ENCODE measurements around the gene LRRC55.

Gene LRRC55

GRCh38 chr11:57174656-57175055 is 7.1 kb upstream of the LRRC55 start:
- TF ChIP-seq GATA1 (IDR thresholded peaks at IDR 0.05; ENCODE audit: low read depth, low read length) = no peak
- no peak for TF ChIP-seq POLR2A (IDR thresholded peaks at IDR 0.05; ENCODE audit: low read length)
- DNase-seq = no peak

GRCh38 chr11:57175478-57175877 is 6.3 kb upstream of the LRRC55 start:
- DNase-seq = no peak
- TF ChIP-seq POLR2A (IDR thresholded peaks at IDR 0.05; ENCODE audit: low read length) = no peak
- no peak for TF ChIP-seq GATA1 (IDR thresholded peaks at IDR 0.05; ENCODE audit: low read depth, low read length)

GRCh38 chr11:57178334-57178733 is 3.4 kb upstream of the LRRC55 start:
- no peak for DNase-seq
- no peak for TF ChIP-seq GATA1 (IDR thresholded peaks at IDR 0.05; ENCODE audit: low read depth, low read length)
- no peak for TF ChIP-seq POLR2A (IDR thresholded peaks at IDR 0.05; ENCODE audit: low read length)

GRCh38 chr11:57179681-57180080 is 2.1 kb upstream of the LRRC55 start:
- TF ChIP-seq POLR2A (IDR thresholded peaks at IDR 0.05; ENCODE audit: low read length) = no peak
- no peak for TF ChIP-seq GATA1 (IDR thresholded peaks at IDR 0.05; ENCODE audit: low read depth, low read length)

GRCh38 chr11:57180081-57180561 is 1.6 kb upstream of the LRRC55 start:
- no peak for TF ChIP-seq GATA1 (IDR thresholded peaks at IDR 0.05; ENCODE audit: low read depth, low read length)
- no peak for TF ChIP-seq POLR2A (IDR thresholded peaks at IDR 0.05; ENCODE audit: low read length)
- DNase-seq = no peak

More at GRCh38 chr11:57179681-57180080, 2.1 kb upstream of the LRRC55 start:
- no peak for DNase-seq

GRCh38 chr11:57180964-57181363 is 789 bp upstream of the LRRC55 start:
- DNase-seq = no peak
- no peak for TF ChIP-seq GATA1 (IDR thresholded peaks at IDR 0.05; ENCODE audit: low read depth, low read length)
- no peak for TF ChIP-seq POLR2A (IDR thresholded peaks at IDR 0.05; ENCODE audit: low read length)

- no peak for DNase-seq
- TF ChIP-seq POLR2A (IDR thresholded peaks at IDR 0.05; ENCODE audit: low read length) (no peak), GATA1 (IDR thresholded peaks at IDR 0.05; ENCODE audit: low read depth, low read length) (no peak)
Measured at GRCh38 chr11:57182896-57183295, 1.1 kb downstream of the LRRC55 start.

- TF ChIP-seq GATA1 (IDR thresholded peaks at IDR 0.05; ENCODE audit: low read depth, low read length) (no peak), POLR2A (IDR thresholded peaks at IDR 0.05; ENCODE audit: low read length) (no peak)
- DNase-seq = no peak
Measured at GRCh38 chr11:57190548-57190947, 8.8 kb downstream of the LRRC55 start.

GRCh38 chr11:57191311-57192219 is 9.8 kb downstream of the LRRC55 start:
- no peak for DNase-seq
- TF ChIP-seq POLR2A (IDR thresholded peaks at IDR 0.05; ENCODE audit: low read length) = no peak
- no peak for TF ChIP-seq GATA1 (IDR thresholded peaks at IDR 0.05; ENCODE audit: low read depth, low read length)

- TF ChIP-seq POLR2A (IDR thresholded peaks at IDR 0.05; ENCODE audit: low read length) = no peak
- TF ChIP-seq GATA1 (IDR thresholded peaks at IDR 0.05; ENCODE audit: low read depth, low read length) = no peak
- no peak for DNase-seq
Measured at GRCh38 chr11:57192316-57192715, 10.6 kb downstream of the LRRC55 start.

- DNase-seq = no peak
- TF ChIP-seq GATA1 (IDR thresholded peaks at IDR 0.05; ENCODE audit: low read depth, low read length) (no peak), POLR2A (IDR thresholded peaks at IDR 0.05; ENCODE audit: low read length) (no peak)
Measured at GRCh38 chr11:57196596-57196995, 14.8 kb downstream of the LRRC55 start.

GRCh38 chr11:57197762-57198161 is 16.0 kb downstream of the LRRC55 start:
- TF ChIP-seq GATA1 (IDR thresholded peaks at IDR 0.05; ENCODE audit: low read depth, low read length) (no peak), POLR2A (IDR thresholded peaks at IDR 0.05; ENCODE audit: low read length) (no peak)
- no peak for DNase-seq

GRCh38 chr11:57199330-57199729 is 17.6 kb downstream of the LRRC55 start:
- DNase-seq = no peak
- TF ChIP-seq POLR2A (IDR thresholded peaks at IDR 0.05; ENCODE audit: low read length) (no peak), GATA1 (IDR thresholded peaks at IDR 0.05; ENCODE audit: low read depth, low read length) (no peak)

GRCh38 chr11:57200917-57201316 is 19.2 kb downstream of the LRRC55 start:
- TF ChIP-seq POLR2A (IDR thresholded peaks at IDR 0.05; ENCODE audit: low read length) (no peak), GATA1 (IDR thresholded peaks at IDR 0.05; ENCODE audit: low read depth, low read length) (no peak)
- no peak for DNase-seq

- DNase-seq = no peak
- TF ChIP-seq GATA1 (IDR thresholded peaks at IDR 0.05; ENCODE audit: low read depth, low read length) = no peak
- no peak for TF ChIP-seq POLR2A (IDR thresholded peaks at IDR 0.05; ENCODE audit: low read length)
Measured at GRCh38 chr11:57202281-57202680, 20.5 kb downstream of the LRRC55 start.

Measured in erythroblast (primary cell).